Measurements from ENCODE around the gene PCED1B.

- no peak for TF ChIP-seq CTCF (IDR thresholded peaks at IDR 0.05)
- TF ChIP-seq POLR2A (IDR thresholded peaks at IDR 0.05): no peak
Observed at GRCh38 chr12:47249719-47250357, 170.4 kb downstream of the PCED1B start.
